OCI-LY3 (cell line): ENCODE data around the gene CHN2.

Experiments used
- EZH2phosphoT487 ChIP-seq: fragments of 200-600 bp; shearing (Covaris generic); IDR thresholded peaks from 2 replicates; pipeline ENCODE4 v1.6.1; 2018; ENCODE audit warnings: antibody characterized with exemption, mixed run types, low read depth
- TF ChIP-seq, protein P1 (sequence below): fragments of 200-600, 300-600 bp; sonication (generic); IDR thresholded peaks from 2 replicates; pipeline ENCODE4 v1.5.1; 2014; ENCODE audit warnings: antibody characterized with exemption, low read length, low read depth

DNA sequence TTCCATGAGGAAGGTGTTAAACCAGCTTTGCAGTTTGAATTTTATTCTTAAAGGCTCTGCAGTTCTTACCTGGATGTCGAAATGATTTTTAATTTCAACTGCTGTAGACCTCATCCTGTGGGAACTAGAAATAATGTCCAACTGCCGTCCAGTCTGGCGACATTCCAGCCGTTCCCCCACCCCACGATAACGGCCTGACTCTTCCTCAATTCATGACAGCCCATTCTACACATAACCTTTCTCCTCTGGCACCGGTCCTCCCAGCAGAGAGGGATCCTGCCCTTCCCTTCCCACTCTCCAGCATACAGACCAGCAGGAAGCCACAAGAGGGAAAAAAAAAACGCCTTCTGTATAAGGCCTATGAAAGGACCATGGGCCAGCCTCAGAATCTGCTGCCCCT is 317.3 kb downstream of the CHN2 start:
- TF ChIP-seq, protein P1, sequence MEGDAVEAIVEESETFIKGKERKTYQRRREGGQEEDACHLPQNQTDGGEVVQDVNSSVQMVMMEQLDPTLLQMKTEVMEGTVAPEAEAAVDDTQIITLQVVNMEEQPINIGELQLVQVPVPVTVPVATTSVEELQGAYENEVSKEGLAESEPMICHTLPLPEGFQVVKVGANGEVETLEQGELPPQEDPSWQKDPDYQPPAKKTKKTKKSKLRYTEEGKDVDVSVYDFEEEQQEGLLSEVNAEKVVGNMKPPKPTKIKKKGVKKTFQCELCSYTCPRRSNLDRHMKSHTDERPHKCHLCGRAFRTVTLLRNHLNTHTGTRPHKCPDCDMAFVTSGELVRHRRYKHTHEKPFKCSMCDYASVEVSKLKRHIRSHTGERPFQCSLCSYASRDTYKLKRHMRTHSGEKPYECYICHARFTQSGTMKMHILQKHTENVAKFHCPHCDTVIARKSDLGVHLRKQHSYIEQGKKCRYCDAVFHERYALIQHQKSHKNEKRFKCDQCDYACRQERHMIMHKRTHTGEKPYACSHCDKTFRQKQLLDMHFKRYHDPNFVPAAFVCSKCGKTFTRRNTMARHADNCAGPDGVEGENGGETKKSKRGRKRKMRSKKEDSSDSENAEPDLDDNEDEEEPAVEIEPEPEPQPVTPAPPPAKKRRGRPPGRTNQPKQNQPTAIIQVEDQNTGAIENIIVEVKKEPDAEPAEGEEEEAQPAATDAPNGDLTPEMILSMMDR: no peak
- TF ChIP-seq EZH2phosphoT487: no peak
